HCT116 (cell line): ENCODE measurements around the gene NOS1. TPM values are rescaled to one million over a fixed set of nuclear protein-coding genes. Genes with fewer than 3 reads are reported as not detected.

Experiments
- ATAC-seq: fragments of 200-7000 bp; cut with Tn5 transposase; 2 replicates; pipeline ENCODE4 v1.9.1; 2020; ENCODE audit warnings: mild to moderate bottlenecking, moderate library complexity
- BruUV-seq: library from RNA; stranded (reverse); fragments of 400-500 nt; replicated peaks from 2 replicates; lab custom pipeline; 2021; lab: Mats Ljungman, UMichigan
- CTCF ChIA-PET: fragments of 300-600 bp; sonication (Branson Sonifier 250); formaldehyde crosslinking; loops from one replicate; lab custom pipeline; 2021; ENCODE audit warnings: antibody characterized with exemption; lab: Charles Lee
- POLR2A ChIA-PET: fragments of 300-600, 350-600 bp; sonication (Branson Sonifier 250); formaldehyde crosslinking; loops from one replicate; lab custom pipeline; 2021; ENCODE audit warnings: antibody characterized with exemption; lab: Charles Lee
- RAD21 ChIA-PET, 2 experiments: fragments of 300-600 bp; sonication (Branson Sonifier 250); formaldehyde crosslinking; loops; one replicate each; lab custom pipeline; 2023; ENCODE audit warnings: low total read pairs in 2 of 2; ENCODE audit not compliant: uncharacterized antibody in 2 of 2, unreplicated experiment in 2 of 2, low non-redundant PET in 1 of 2; lab: Charles Lee
- DNase-seq: peaks from one replicate; pipeline ENCODE4 v3.0.0-alpha.2; 2010; ENCODE audit warnings: low read depth, low spot score
- H2AFZ ChIP-seq: fragments of 200-600 bp; shearing (Covaris generic), sonication (generic); 2 replicates; pipeline ENCODE4 v1.6.1; 2017; ENCODE audit warnings: low read depth, mixed run types, mixed read lengths, antibody characterized with exemption, low read length; ENCODE audit not compliant: poor library complexity, severe bottlenecking
- H3K27ac ChIP-seq: 2 replicates; pipeline ENCODE4 v1.5.1; 2012; ENCODE audit warnings: low read depth, low read length
- H3K27me3 ChIP-seq: fragments of 200-600 bp; sonication (generic); 2 replicates; pipeline ENCODE4 v1.6.1; 2016; ENCODE audit warnings: mixed run types, low read length, mixed read lengths; ENCODE audit not compliant: insufficient read depth
- H3K36me3 ChIP-seq, 2 experiments: fragments of 200-500 bp in 1 of 2; fragments of 200-600 bp in 1 of 2; sonication (Bioruptor generic) in 1 of 2; sonication (generic) in 1 of 2; 2 replicates each; pipeline versions ENCODE4 v1.5.1 to v1.6.1; 2014 to 2016; ENCODE audit warnings: low read length in 2 of 2, inconsistent platforms in 1 of 2, mixed read lengths in 1 of 2, mixed run types in 1 of 2; ENCODE audit not compliant: insufficient read depth in 2 of 2, control insufficient read depth in 1 of 2
- H3K4me1 ChIP-seq, 2 experiments: fragments of 200-600 bp in 1 of 2; sonication (generic) in 1 of 2; 2 replicates each; pipeline versions ENCODE4 v1.5.1 to v1.6.1; 2012 to 2017; ENCODE audit warnings: low read length in 2 of 2, inconsistent platforms in 1 of 2, mild to moderate bottlenecking in 1 of 2, mixed read lengths in 1 of 2, mixed run types in 1 of 2, moderate library complexity in 1 of 2; ENCODE audit not compliant: insufficient read depth in 2 of 2, control insufficient read depth in 1 of 2
- H3K4me2 ChIP-seq: fragments of 200-600 bp; sonication (generic); 2 replicates; pipeline ENCODE4 v1.6.1; 2017; ENCODE audit warnings: mixed run types, low read length, mixed read lengths
- H3K4me3 ChIP-seq, 2 experiments: fragments of 200-600 bp in 1 of 2; sonication (generic) in 1 of 2; replicated peaks in 1 of 2; 2 replicates each; pipeline ENCODE4 v1.5.1; 2011 to 2016; ENCODE audit warnings: low read length in 2 of 2, control low read depth in 1 of 2, low read depth in 1 of 2, mild to moderate bottlenecking in 1 of 2, mixed read lengths in 1 of 2, mixed run types in 1 of 2
- H3K79me2 ChIP-seq: fragments of 200-600 bp; sonication (generic); 2 replicates; pipeline ENCODE4 v1.6.1; 2017; ENCODE audit warnings: mild to moderate bottlenecking, mixed run types, low read length, moderate library complexity, mixed read lengths; ENCODE audit not compliant: insufficient read depth
- H3K9ac ChIP-seq: fragments of 200-600 bp; sonication (generic); 2 replicates; pipeline ENCODE4 v1.6.1; 2016; ENCODE audit warnings: low read length, mixed read lengths
- H3K9me2 ChIP-seq: fragments of 200-600 bp; sonication (generic), shearing (Covaris generic); 2 replicates; pipeline ENCODE4 v1.6.1; 2017; ENCODE audit warnings: mixed run types, mild to moderate bottlenecking, moderate library complexity; ENCODE audit not compliant: insufficient read depth
- H3K9me3 ChIP-seq, 2 experiments: fragments of 200-500 bp in 1 of 2; fragments of 200-600 bp in 1 of 2; sonication (Bioruptor generic) in 1 of 2; sonication (generic) in 1 of 2; 2 replicates each; pipeline ENCODE4 v1.6.1; 2014 to 2017; ENCODE audit warnings: low read length in 2 of 2, mixed read lengths in 2 of 2, inconsistent platforms in 1 of 2, low read depth in 1 of 2, mild to moderate bottlenecking in 1 of 2, mixed run types in 1 of 2, moderate library complexity in 1 of 2; ENCODE audit not compliant: control insufficient read depth in 1 of 2, insufficient read depth in 1 of 2
- H4K20me1 ChIP-seq: fragments of 200-600 bp; sonication (generic), shearing (Covaris generic); 2 replicates; pipeline ENCODE4 v1.6.1; 2017; ENCODE audit warnings: mixed run types, mild to moderate bottlenecking, moderate library complexity; ENCODE audit not compliant: insufficient read depth
- CBX3 ChIP-seq: IDR thresholded peaks from 2 replicates; pipeline ENCODE4 v1.6.1; 2012; ENCODE audit warnings: low read depth
- CEBPB ChIP-seq: IDR thresholded peaks from 2 replicates; pipeline ENCODE4 v1.6.1; 2012; ENCODE audit warnings: low read depth
- CTCF ChIP-seq, 3 experiments: fragments of 200-600 bp in 1 of 3; sonication (generic) in 1 of 3; IDR thresholded peaks in 2 of 3; conservative IDR thresholded peaks in 1 of 3; 2 replicates each; pipeline ENCODE4 v1.5.1; 2012 to 2017; ENCODE audit warnings: low read depth in 2 of 3, low read length in 2 of 3, antibody characterized with exemption in 1 of 3, borderline replicate concordance in 1 of 3, control low read depth in 1 of 3, mild to moderate bottlenecking in 1 of 3, mixed read lengths in 1 of 3, mixed run types in 1 of 3, moderate library complexity in 1 of 3; ENCODE audit not compliant: insufficient read depth in 1 of 3
- EGR1 ChIP-seq: IDR thresholded peaks from 2 replicates; pipeline ENCODE4 v1.6.1; 2012; ENCODE audit warnings: low read depth
- EZH2 ChIP-seq: fragments of 200-600 bp; sonication (generic); IDR thresholded peaks from 2 replicates; pipeline ENCODE4 v1.6.1; 2017; ENCODE audit warnings: antibody characterized with exemption, mixed run types
- EZH2phosphoT487 ChIP-seq: fragments of 200-600 bp; IDR thresholded peaks from 2 replicates; pipeline ENCODE4 v1.6.1; 2018; ENCODE audit warnings: antibody characterized with exemption, borderline replicate concordance
- JUND ChIP-seq: IDR thresholded peaks from 2 replicates; pipeline ENCODE4 v1.6.1; 2012
- MAX ChIP-seq: IDR thresholded peaks from 2 replicates; pipeline ENCODE4 v1.6.1; 2012
- REST ChIP-seq: IDR thresholded peaks from 2 replicates; pipeline ENCODE4 v1.6.1; 2012; ENCODE audit warnings: low read depth
- SIN3A ChIP-seq: IDR thresholded peaks from 2 replicates; pipeline ENCODE4 v1.6.1; 2012; ENCODE audit warnings: low read depth
- SP1 ChIP-seq: IDR thresholded peaks from 2 replicates; pipeline ENCODE4 v1.6.1; 2012; ENCODE audit warnings: low read depth
- TCF7L2 ChIP-seq: IDR thresholded peaks from 2 replicates; pipeline ENCODE4 v1.7.0; 2011; ENCODE audit warnings: borderline replicate concordance, inconsistent platforms; ENCODE audit not compliant: insufficient read depth, insufficient read length; ENCODE audit errors: extremely low read depth
- YY1 ChIP-seq: IDR thresholded peaks from 2 replicates; pipeline ENCODE4 v1.6.1; 2011; ENCODE audit warnings: low read length, low read depth, moderate library complexity, mild to moderate bottlenecking; ENCODE audit not compliant: insufficient replicate concordance; ENCODE audit errors: extremely low read depth
- ZNF274 ChIP-seq: fragments of 200-500 bp; sonication (Bioruptor generic); IDR thresholded peaks from 2 replicates; pipeline ENCODE4 v1.6.1; 2014; ENCODE audit warnings: mild to moderate bottlenecking, low read depth, low read length, inconsistent platforms
- intact Hi-C: fragments of 100-400 bp; cut with micrococcal nuclease; formaldehyde crosslinking; loops from 2 replicates; pipeline ENCODE4 v1.10.0; 2022
- total RNA-seq: library from RNA; stranded (reverse); gene quantifications from one replicate; pipeline ENCODE4 v1.2.1, GENCODE V29; 2021; ENCODE audit not compliant: unreplicated experiment
- TF ChIP-seq, protein P1 (sequence below): IDR thresholded peaks from 2 replicates; pipeline ENCODE4 v1.6.1; 2012
- TF ChIP-seq, protein P2 (sequence below): IDR thresholded peaks from 2 replicates; pipeline ENCODE4 v1.6.1; 2011; ENCODE audit warnings: mild to moderate bottlenecking, low read length, moderate library complexity; ENCODE audit not compliant: insufficient replicate concordance; ENCODE audit errors: extremely low read depth

Gene NOS1
- total RNA-seq, 1 experiment from 2014 or later: 0.22 TPM

GRCh38 chr12:117342247-117342646, 19.2 kb downstream of the NOS1 start:
- Histone ChIP-seq H3K9me3 (no peaks in the 10 kb centered on the region), H2AFZ (no peak overlapping the region)
- RAD21 ChIA-PET: no interaction called here
- TF ChIP-seq SIN3A (no peak), EGR1 (no peak), JUND (no peak), CEBPB (no peak), REST (no peak), MAX (no peak), TCF7L2 (no peak), EZH2phosphoT487 (no peak), YY1 (no peak), CBX3 (no peak), CTCF (IDR thresholded peaks at IDR 0.05 in 2 of 3, conservative IDR thresholded peaks at IDR 0.05 in 1 of 3; ENCODE audit: borderline replicate concordance in 1 of 3, insufficient read depth in 1 of 3, low read depth in 2 of 3, low read length in 2 of 3) (no peak), ZNF274 (no peak), EZH2 (no peak), SP1 (no peak)
- TF ChIP-seq, protein P1, sequence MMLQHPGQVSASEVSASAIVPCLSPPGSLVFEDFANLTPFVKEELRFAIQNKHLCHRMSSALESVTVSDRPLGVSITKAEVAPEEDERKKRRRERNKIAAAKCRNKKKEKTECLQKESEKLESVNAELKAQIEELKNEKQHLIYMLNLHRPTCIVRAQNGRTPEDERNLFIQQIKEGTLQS: no peak
- TF ChIP-seq, protein P2, sequence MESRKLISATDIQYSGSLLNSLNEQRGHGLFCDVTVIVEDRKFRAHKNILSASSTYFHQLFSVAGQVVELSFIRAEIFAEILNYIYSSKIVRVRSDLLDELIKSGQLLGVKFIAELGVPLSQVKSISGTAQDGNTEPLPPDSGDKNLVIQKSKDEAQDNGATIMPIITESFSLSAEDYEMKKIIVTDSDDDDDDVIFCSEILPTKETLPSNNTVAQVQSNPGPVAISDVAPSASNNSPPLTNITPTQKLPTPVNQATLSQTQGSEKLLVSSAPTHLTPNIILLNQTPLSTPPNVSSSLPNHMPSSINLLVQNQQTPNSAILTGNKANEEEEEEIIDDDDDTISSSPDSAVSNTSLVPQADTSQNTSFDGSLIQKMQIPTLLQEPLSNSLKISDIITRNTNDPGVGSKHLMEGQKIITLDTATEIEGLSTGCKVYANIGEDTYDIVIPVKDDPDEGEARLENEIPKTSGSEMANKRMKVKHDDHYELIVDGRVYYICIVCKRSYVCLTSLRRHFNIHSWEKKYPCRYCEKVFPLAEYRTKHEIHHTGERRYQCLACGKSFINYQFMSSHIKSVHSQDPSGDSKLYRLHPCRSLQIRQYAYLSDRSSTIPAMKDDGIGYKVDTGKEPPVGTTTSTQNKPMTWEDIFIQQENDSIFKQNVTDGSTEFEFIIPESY: no peak
- TF ChIP-seq, all 23 proteins: peak for 0
- ChIA-PET POLR2A (no interaction called here), CTCF (interaction anchor here (0.8 kb wide), 1 partner anchor 11 kb away, joined by 3 read pairs; no protein-coding TSS in a partner anchor)
- no peaks in the 10 kb centered on the region for H3K9me2 ChIP-seq
- no peak for DNase-seq
- H3K9ac ChIP-seq: no peak overlapping the region
- no peak overlapping the region for H3K27ac ChIP-seq
- no peak overlapping the region for H3K4me2 ChIP-seq
- peaks cover 13% of the 10 kb centered on the region; the same call in 1 of the 2 replicates for H3K27me3 ChIP-seq
- no peaks in the 10 kb centered on the region for H3K4me1 ChIP-seq
- no peaks in the 10 kb centered on the region for H4K20me1 ChIP-seq
- H3K79me2 ChIP-seq: no peaks in the 10 kb centered on the region
- intact Hi-C loops: no loop called here
- H3K36me3 ChIP-seq: no peaks in the 10 kb centered on the region
- ATAC-seq: no peak
- no TSS peak for BruUV-seq
- H3K4me3 ChIP-seq: no peak overlapping the region
